Activated T-helper 1 cell treated with anti-CD3 and anti-CD28 coated beads, Interleukin-12 subunit alpha, Interleukin-12 subunit beta, Interleukin-2, Interleukin-4 antibody, amounts not matched to agents 30 ng/mL and 10 ng/mL and 1 ng/mL, durations not matched to agents 14 hours and 24 hours and 36 hours (primary cell): ENCODE data around the gene SPATA31E1. TPM values are rescaled to one million over a fixed set of nuclear protein-coding genes. Genes with fewer than 3 reads are reported as not detected.
"Not testable (repeated sequence)": the region's sequence is repeated elsewhere in the genome, so short reads cannot be mapped to it uniquely, and the experiment has no call there.

Experiments used
- DNase-seq: peaks from one replicate; pipeline ENCODE4 v3.0.0; 2021; ENCODE audit warnings: low spot score
- H3K27ac Mint-ChIP-seq: one replicate; pipeline ENCODE4 v1.8.0; 2021; ENCODE audit warnings: mild to moderate bottlenecking, mixed read lengths
- H3K27me3 Mint-ChIP-seq: one replicate; pipeline ENCODE4 v1.8.0; 2022; ENCODE audit warnings: mild to moderate bottlenecking, moderate library complexity, mixed read lengths; ENCODE audit not compliant: insufficient read depth
- H3K36me3 Mint-ChIP-seq: one replicate; pipeline ENCODE4 v1.8.0; 2021; ENCODE audit warnings: low read depth, mixed read lengths
- H3K4me1 Mint-ChIP-seq: one replicate; pipeline ENCODE4 v1.8.0; 2021; ENCODE audit warnings: low read depth, mixed read lengths
- H3K4me3 Mint-ChIP-seq: one replicate; pipeline ENCODE4 v1.8.0; 2021; ENCODE audit warnings: mild to moderate bottlenecking, moderate library complexity, mixed read lengths
- H3K9me3 Mint-ChIP-seq: one replicate; pipeline ENCODE4 v1.8.0; 2021; ENCODE audit warnings: mixed read lengths
- intact Hi-C: fragments of 100-400 bp; cut with micrococcal nuclease; formaldehyde crosslinking; loops from one replicate; pipeline ENCODE4 v1.15.1; 2024
- total RNA-seq: library from RNA; stranded (reverse); gene quantifications from 2 replicates; pipeline ENCODE4 v1.2.3, GENCODE V29; 2022

The SPATA31E1 gene
- total RNA-seq, result not detected in 2 replicates

DNA sequence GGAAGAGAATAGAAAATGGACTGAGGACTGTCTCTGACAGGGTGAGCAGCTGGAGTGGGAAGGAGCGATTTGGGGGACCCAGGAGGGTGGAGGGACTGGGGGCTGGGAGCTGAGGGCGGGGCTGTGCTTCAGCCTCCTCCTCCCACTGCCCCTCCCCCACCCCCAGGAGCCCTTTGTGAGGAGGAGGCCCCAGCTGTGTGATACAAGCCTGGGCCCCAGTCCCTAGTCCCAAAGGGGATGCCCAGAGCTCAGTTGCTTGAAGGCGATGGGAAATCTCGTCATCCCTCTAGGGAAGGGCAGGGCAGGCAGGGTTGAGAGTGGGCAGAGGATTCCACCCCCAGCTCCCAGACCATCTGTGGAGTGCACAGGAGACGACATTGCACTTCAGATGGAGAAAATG is at the start of gene SPATA31E1:
Gene SPATA31E1, plus strand, starts transcription at position 251 of the 400 bp plus-strand sequence. Its CDS starts 15 bp downstream, at position 266.
- Mint-ChIP-seq H3K36me3 (no peaks in the 10 kb centered on the region), H3K27me3 (peaks cover 7% of the 10 kb centered on the region), H3K4me1 (peaks cover 8% of the 10 kb centered on the region), H3K9me3 (no peaks in the 10 kb centered on the region), H3K27ac (no peak within 1 kb of the TSS), H3K4me3 (no peak within 1 kb of the TSS)
- intact Hi-C loops, result no loop called here
- no peak for DNase-seq

DNA sequence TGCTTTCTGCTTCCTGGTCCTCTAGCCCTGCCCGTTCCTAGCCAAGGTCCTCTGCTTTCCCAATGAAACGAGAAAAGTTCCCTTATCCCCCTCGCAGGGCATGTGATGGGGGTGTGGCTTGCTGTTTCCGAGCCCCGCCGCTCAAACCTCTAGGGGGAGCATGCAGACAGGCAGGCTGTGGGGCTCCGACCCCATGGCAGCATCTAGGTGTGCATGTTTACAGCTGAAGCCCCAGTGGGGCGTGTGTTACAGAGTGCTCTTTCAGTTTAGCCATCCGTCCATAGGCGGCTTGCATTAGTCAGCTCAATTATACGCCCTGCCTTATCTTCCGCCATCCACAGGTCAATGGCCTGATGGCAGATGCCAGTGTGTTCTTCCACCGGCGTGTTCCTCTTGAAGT is 48.3 kb upstream of the SPATA31E1 start:
- intact Hi-C loops, result no loop called here
- Mint-ChIP-seq H3K4me3 (no peak overlapping the region), H3K27me3 (no peaks in the 10 kb centered on the region), H3K4me1 (peaks cover 8% of the 10 kb centered on the region), H3K36me3 (no peaks in the 10 kb centered on the region), H3K27ac (no peak overlapping the region), H3K9me3 (no peaks in the 10 kb centered on the region)
- DNase-seq, result no peak

DNA sequence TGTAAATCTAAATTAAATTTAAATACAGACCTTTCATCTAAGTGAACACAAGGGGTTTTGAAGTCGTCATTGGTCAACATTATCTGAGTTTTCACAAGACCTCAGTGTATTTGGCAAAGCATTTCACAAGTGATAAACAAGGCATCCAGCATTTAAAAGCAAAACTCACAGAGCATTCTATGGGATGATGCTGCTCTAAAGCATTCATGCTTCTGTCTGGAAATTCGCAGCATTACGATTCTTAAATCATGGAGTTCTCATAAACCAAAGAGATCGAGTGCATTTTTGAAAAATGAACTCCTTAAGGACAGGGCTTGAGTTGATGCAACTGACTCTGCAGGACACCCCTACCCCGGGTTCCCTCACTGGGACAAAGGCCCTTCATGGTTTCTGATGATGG is 46.1 kb upstream of the SPATA31E1 start:
- no peaks in the 10 kb centered on the region for H3K4me1 Mint-ChIP-seq
- no peaks in the 10 kb centered on the region for H3K27me3 Mint-ChIP-seq
- no peaks in the 10 kb centered on the region for H3K9me3 Mint-ChIP-seq
- no peak overlapping the region for H3K4me3 Mint-ChIP-seq
- DNase-seq, result no peak
- intact Hi-C loops, result no loop called here
- no peaks in the 10 kb centered on the region for H3K36me3 Mint-ChIP-seq
- no peak overlapping the region for H3K27ac Mint-ChIP-seq

DNA sequence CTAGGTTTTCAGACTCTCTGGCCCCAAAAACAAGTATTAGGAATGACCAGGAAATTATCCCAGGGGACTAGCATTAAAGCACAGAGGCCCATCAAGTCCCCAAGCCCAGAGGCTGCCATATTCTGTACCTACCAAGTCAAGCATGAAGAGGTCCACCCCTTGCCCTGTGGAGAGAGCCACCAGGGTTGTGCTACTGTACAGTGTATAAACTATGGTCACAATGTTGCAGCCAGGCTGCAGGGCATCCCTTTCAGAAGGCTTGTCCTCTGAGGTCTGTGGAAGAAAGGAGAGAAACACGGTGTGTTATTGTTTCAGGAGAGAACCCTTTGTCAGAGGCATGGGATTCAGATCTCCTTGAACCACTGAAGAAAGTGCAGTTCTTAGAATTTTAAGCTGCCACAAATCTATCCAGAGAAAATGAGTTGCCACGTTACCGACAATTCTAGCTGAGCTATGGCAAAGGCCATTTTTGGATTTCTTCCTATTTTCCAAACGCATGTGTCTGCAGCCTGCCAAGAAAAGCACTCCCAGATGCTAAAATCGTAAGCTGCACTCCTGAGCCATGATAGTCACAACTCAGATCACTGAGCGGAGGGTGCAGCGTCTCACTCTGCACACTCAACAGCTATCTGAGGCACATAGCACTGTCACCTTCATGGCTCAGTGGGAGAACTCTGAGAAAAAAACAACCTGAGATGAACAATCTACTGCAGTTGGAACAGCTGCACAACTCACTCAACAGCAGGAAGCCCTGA is 45.5 kb upstream of the SPATA31E1 start:
- no peak overlapping the region for H3K4me3 Mint-ChIP-seq
- DNase-seq, result no peak
- no peaks in the 10 kb centered on the region for H3K27me3 Mint-ChIP-seq
- no peak overlapping the region for H3K27ac Mint-ChIP-seq
- no peaks in the 10 kb centered on the region for H3K36me3 Mint-ChIP-seq
- no peaks in the 10 kb centered on the region for H3K9me3 Mint-ChIP-seq
- H3K4me1 Mint-ChIP-seq, result no peaks in the 10 kb centered on the region
- intact Hi-C loops, result no loop called here

- DNase-seq, result no peak
- H3K27ac Mint-ChIP-seq, result no peak overlapping the region
- H3K4me1 Mint-ChIP-seq, result no peaks in the 10 kb centered on the region
- H3K27me3 Mint-ChIP-seq, result no peaks in the 10 kb centered on the region
- H3K4me3 Mint-ChIP-seq, result no peak overlapping the region
- intact Hi-C loops, result no loop called here
- no peaks in the 10 kb centered on the region for H3K36me3 Mint-ChIP-seq
- no peaks in the 10 kb centered on the region for H3K9me3 Mint-ChIP-seq
These were observed 42.5 kb upstream of the SPATA31E1 start for GRCh38 chr9:87840134-87840533.

DNA sequence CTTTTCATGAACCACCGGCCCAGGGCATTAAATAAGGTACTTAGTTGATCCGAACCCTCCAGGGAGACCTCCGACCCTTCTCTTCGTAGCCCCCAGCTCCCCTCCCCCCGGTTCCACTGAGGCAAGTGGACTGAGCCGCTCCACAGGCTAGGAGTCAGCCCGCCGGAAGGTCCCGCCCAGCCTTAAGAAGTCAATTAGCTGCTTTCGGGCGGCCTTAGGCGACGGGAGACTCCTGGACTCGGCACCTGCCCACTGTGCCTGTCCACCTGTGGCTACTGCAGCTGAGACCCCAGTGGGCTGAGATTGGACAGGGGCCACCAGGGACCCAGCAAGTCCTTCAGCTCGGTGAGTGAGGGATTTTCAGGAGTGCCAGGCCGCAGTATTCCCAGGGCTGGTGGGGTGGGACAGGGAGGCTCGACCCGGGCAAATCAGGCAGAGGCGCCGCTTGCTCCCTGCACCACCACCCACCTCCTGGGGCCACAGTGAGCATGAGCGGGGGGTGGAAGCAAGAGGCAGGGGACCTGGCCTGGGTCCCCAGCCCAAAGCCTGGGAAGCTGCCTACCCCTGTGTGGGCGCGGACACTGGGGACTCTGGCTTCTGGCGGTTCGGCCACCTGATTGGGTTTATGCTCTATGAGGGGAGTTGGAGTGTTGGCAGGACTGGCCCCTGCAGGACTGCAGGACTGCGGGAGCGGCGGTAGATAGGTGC is 39.6 kb upstream of the SPATA31E1 start:
- H3K27me3 Mint-ChIP-seq, result peaks cover 5% of the 10 kb centered on the region
- H3K4me1 Mint-ChIP-seq, result no peaks in the 10 kb centered on the region
- intact Hi-C loops, result no loop called here
- H3K9me3 Mint-ChIP-seq, result no peaks in the 10 kb centered on the region
- no peaks in the 10 kb centered on the region for H3K36me3 Mint-ChIP-seq
- no peak overlapping the region for H3K27ac Mint-ChIP-seq
- no peak for DNase-seq
- H3K4me3 Mint-ChIP-seq, result no peak overlapping the region

- no peak overlapping the region for H3K27ac Mint-ChIP-seq
- H3K36me3 Mint-ChIP-seq, result no peaks in the 10 kb centered on the region
- H3K4me1 Mint-ChIP-seq, result no peaks in the 10 kb centered on the region
- no peak overlapping the region for H3K4me3 Mint-ChIP-seq
- intact Hi-C loops, result no loop called here
- no peak for DNase-seq
- H3K27me3 Mint-ChIP-seq, result peaks cover 5% of the 10 kb centered on the region
- no peaks in the 10 kb centered on the region for H3K9me3 Mint-ChIP-seq
These were observed 38.2 kb upstream of the SPATA31E1 start for GRCh38 chr9:87844506-87844905.

GRCh38 chr9:87847817-87848216 is 34.9 kb upstream of the SPATA31E1 start:
- H3K27me3 Mint-ChIP-seq, H3K9me3 Mint-ChIP-seq, intact Hi-C loops: not testable (repeated sequence)

DNA sequence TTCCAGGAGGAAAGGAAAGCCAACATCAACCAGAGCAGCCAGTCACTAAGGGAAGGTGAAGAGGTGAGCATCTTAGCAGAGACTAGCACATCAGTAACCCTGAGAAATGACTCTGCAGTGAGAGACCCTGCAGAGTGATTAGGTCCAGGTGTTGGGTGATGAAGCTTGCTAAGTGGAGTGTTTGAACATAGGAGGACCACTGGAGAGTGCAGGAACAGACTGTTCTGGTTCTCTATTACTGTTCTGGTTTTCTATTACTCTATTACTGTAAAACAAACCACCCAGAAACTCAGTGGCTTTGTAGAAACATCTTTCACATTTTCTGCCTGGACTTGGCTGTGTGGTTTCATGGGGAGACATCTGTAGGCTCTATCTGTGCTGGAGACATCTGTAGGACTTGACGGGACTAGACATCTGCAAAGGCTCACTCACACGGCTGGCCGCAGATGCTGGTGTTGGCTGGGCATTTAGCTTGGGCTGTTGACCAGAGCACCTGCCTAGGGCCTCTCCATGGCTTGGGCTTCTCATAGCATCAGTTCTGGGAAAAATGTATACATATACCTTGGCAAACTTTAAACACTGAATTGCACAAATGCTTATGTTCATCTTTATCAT is 33.4 kb upstream of the SPATA31E1 start:
- Mint-ChIP-seq H3K27me3 (peaks cover 5% of the 10 kb centered on the region), H3K4me1 (no peaks in the 10 kb centered on the region), H3K27ac (no peak overlapping the region), H3K4me3 (no peak overlapping the region), H3K36me3 (no peaks in the 10 kb centered on the region), H3K9me3 (no peaks in the 10 kb centered on the region)
- intact Hi-C loops, result no loop called here
- no peak for DNase-seq

More at GRCh38 chr9:87847817-87848216, 34.9 kb upstream of the SPATA31E1 start:
- DNase-seq, H3K4me3 Mint-ChIP-seq, H3K27ac Mint-ChIP-seq, H3K4me1 Mint-ChIP-seq, H3K36me3 Mint-ChIP-seq: not testable (repeated sequence)

DNA sequence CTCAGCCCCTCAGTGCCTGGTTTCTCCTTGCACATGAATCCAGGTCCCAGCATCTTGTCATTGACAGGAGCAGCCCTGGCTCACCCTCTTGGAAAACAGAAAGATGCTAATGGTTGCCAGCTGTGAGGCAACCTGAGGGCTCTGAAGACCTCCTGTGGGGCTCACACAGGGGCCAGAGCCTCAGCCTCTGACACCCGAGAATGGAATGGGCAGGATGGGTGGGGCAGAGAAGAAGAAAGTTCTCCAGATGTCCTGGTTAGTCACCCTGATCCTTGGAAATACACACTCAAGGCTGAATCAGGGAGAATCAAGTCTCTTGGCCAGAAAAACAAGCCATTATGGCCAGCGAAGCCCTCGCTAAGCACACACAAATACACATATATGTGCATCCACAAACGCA is 32.3 kb upstream of the SPATA31E1 start:
- Mint-ChIP-seq H3K4me3 (no peak overlapping the region), H3K27me3 (peaks cover 5% of the 10 kb centered on the region)
- DNase-seq, result no peak

GRCh38 chr9:87851186-87851585 is 31.5 kb upstream of the SPATA31E1 start:
- DNase-seq, H3K36me3 Mint-ChIP-seq, intact Hi-C loops, H3K27ac Mint-ChIP-seq, H3K9me3 Mint-ChIP-seq, H3K27me3 Mint-ChIP-seq, H3K4me3 Mint-ChIP-seq, H3K4me1 Mint-ChIP-seq: not testable (repeated sequence)

More for the DNA sequence above, 32.3 kb upstream of the SPATA31E1 start:
- intact Hi-C loops, result no loop called here
- H3K27ac Mint-ChIP-seq, result no peak overlapping the region
- H3K36me3 Mint-ChIP-seq, result no peaks in the 10 kb centered on the region
- H3K4me1 Mint-ChIP-seq, result no peaks in the 10 kb centered on the region
- H3K9me3 Mint-ChIP-seq, result no peaks in the 10 kb centered on the region

DNA sequence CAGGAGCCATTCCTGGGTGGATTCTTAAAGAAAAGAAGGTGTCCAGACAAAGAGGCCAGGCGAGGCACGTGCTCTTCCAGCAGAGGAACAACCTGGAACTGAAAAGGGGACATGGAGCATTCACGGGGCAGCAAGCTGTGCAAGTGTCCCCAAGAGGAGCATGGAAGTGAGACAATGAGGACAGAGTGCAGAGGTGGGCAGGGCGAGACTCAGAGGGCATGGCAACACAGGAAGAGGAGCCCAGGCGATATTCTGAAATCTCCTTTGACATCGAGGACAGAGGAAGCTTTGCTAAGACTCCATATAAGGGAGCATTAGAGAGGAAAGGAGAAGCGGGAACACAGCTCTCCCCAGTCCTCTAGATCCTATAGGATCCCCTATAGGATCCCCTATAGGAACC is 29.4 kb upstream of the SPATA31E1 start:
- no peak overlapping the region for H3K27ac Mint-ChIP-seq
- no peak for DNase-seq
- H3K27me3 Mint-ChIP-seq, result no peaks in the 10 kb centered on the region
- H3K9me3 Mint-ChIP-seq, result no peaks in the 10 kb centered on the region
- no peaks in the 10 kb centered on the region for H3K4me1 Mint-ChIP-seq
- intact Hi-C loops, result no loop called here
- H3K4me3 Mint-ChIP-seq, result no peak overlapping the region
- H3K36me3 Mint-ChIP-seq, result no peaks in the 10 kb centered on the region

DNA sequence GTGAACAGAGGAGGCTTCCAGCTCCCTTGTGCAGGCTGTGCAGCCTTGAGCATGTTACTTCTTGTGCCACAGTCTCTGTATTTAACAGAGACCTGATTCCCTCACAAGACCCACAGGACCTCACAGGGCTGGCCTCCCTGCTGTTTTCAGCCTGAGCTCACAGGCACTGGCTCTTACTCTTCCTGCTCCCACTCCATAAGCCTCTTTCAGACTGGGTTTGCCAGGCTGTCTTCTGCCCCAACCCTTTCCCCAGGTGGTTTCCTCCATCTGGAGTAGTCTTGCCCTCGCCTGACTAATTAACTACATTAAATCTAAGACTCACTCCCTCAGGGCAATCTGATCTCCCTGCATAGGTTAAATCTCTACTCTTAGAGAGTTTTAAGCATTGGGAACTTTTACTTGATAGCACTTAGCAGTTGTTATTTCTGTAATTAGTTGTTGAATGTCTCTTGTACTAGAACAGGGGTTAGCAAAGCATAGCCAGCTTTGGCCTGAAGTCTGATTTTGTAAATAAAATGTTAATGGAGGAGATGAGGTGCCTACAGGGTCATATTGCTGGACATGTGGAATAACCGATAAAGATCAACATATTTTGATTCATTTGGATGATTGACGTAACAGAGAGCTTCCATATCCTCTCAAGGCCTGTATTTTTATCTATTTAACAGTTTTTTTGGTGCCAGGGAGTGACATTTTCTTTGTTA is 28.6 kb upstream of the SPATA31E1 start:
- Mint-ChIP-seq H3K27ac (no peak overlapping the region), H3K27me3 (no peaks in the 10 kb centered on the region), H3K36me3 (no peaks in the 10 kb centered on the region), H3K4me3 (no peak overlapping the region), H3K9me3 (no peaks in the 10 kb centered on the region), H3K4me1 (no peaks in the 10 kb centered on the region)
- intact Hi-C loops, result no loop called here
- DNase-seq, result no peak
